C4-2B (cell line): ENCODE results near the gene FBXW2.

Experiments used
- ZFX ChIP-seq: fragments of 450-650 bp; IDR thresholded peaks from 2 replicates; pipeline ENCODE4 v1.6.1; 2017
- TF ChIP-seq, protein P1 (sequence below): fragments of 450-650 bp; conservative IDR thresholded peaks from 2 replicates; pipeline ENCODE4 v1.5.1; 2017; ENCODE audit warnings: mild to moderate bottlenecking

DNA sequence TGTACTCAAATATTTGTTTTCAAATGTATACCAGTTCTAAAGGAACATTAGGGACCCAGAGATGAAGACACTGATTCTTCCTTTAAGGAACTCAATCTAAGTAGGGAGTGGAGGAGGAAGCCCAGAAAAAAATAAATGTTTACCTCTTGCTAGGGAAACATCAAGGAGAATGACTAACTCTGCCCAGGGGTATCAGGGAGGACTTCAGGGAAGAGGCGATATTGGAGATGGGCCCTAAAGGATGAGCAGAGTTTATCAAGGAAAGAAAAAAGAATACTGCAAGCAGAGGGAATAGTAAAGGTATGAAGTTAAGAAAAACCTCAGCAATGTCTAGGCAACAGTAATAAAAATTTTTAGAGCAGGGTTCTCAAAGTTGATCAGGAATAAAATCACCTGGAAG lies 16.4 kb downstream of the FBXW2 start:
- TF ChIP-seq, protein P1, sequence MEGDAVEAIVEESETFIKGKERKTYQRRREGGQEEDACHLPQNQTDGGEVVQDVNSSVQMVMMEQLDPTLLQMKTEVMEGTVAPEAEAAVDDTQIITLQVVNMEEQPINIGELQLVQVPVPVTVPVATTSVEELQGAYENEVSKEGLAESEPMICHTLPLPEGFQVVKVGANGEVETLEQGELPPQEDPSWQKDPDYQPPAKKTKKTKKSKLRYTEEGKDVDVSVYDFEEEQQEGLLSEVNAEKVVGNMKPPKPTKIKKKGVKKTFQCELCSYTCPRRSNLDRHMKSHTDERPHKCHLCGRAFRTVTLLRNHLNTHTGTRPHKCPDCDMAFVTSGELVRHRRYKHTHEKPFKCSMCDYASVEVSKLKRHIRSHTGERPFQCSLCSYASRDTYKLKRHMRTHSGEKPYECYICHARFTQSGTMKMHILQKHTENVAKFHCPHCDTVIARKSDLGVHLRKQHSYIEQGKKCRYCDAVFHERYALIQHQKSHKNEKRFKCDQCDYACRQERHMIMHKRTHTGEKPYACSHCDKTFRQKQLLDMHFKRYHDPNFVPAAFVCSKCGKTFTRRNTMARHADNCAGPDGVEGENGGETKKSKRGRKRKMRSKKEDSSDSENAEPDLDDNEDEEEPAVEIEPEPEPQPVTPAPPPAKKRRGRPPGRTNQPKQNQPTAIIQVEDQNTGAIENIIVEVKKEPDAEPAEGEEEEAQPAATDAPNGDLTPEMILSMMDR, result no peak
- no peak for TF ChIP-seq ZFX
